HG03432 (cell line): ENCODE results near the gene CARMIL1.

Experiments
- ATAC-seq: cut with Tn5 transposase; IDR thresholded peaks from one replicate; pipeline ENCODE4 v1.9.1; 2021; ENCODE audit warnings: mild to moderate bottlenecking, moderate library complexity; ENCODE audit not compliant: unreplicated experiment

CARMIL1 gene

GRCh38 chr6:25497383-25498040 lies 218.3 kb downstream of the CARMIL1 start:
- no peak for ATAC-seq

- ATAC-seq: no peak
Measured at GRCh38 chr6:25498505-25498904, 219.3 kb downstream of the CARMIL1 start.

- no peak for ATAC-seq
Measured at GRCh38 chr6:25499615-25500235, 220.6 kb downstream of the CARMIL1 start.

- ATAC-seq: no peak
Measured at GRCh38 chr6:25503686-25504085, 224.5 kb downstream of the CARMIL1 start.

- no peak for ATAC-seq
Measured at GRCh38 chr6:25504661-25505060, 225.5 kb downstream of the CARMIL1 start.

GRCh38 chr6:25506020-25506419 lies 226.8 kb downstream of the CARMIL1 start:
- ATAC-seq: no peak

- ATAC-seq: no peak
Measured at GRCh38 chr6:25508051-25508450, 228.9 kb downstream of the CARMIL1 start.

- ATAC-seq: no peak
Measured at GRCh38 chr6:25511376-25511775, 232.2 kb downstream of the CARMIL1 start.

- no peak for ATAC-seq
Measured at GRCh38 chr6:25512560-25512959, 233.4 kb downstream of the CARMIL1 start.

- ATAC-seq: no peak
Measured at GRCh38 chr6:25519856-25520255, 240.7 kb downstream of the CARMIL1 start.

GRCh38 chr6:25524542-25524941 lies 245.4 kb downstream of the CARMIL1 start:
- ATAC-seq: no peak

- no peak for ATAC-seq
Measured at GRCh38 chr6:25525078-25525477, 245.9 kb downstream of the CARMIL1 start.

- no peak for ATAC-seq
Measured at GRCh38 chr6:25534942-25535631, 255.9 kb downstream of the CARMIL1 start.

GRCh38 chr6:25535632-25536225 lies 256.6 kb downstream of the CARMIL1 start:
- ATAC-seq: no peak

GRCh38 chr6:25536781-25537180 lies 257.6 kb downstream of the CARMIL1 start:
- ATAC-seq: no peak

GRCh38 chr6:25537349-25538018 lies 258.3 kb downstream of the CARMIL1 start:
- ATAC-seq: no peak

- ATAC-seq: no peak
Measured at GRCh38 chr6:25541228-25541627, 262.1 kb downstream of the CARMIL1 start.

- ATAC-seq: no peak
Measured at GRCh38 chr6:25542984-25543910, 264.1 kb downstream of the CARMIL1 start.

- ATAC-seq: no peak
Measured at GRCh38 chr6:25544833-25545232, 265.7 kb downstream of the CARMIL1 start.

- no peak for ATAC-seq
Measured at GRCh38 chr6:25547797-25548196, 268.6 kb downstream of the CARMIL1 start.
